NCI-H1436 (cell line): Measurements from ENCODE around the gene LARGE2.

ENCODE experiments used
- DNase-seq: peaks from one replicate; lab custom pipeline; 2025; lab: John Stamatoyannopoulos, UW

The LARGE2 gene

GRCh38 chr11:45929486-45930030 is 7.1 kb downstream of the LARGE2 start:
- no peak for DNase-seq

- peak; percentile 77 for DNase-seq
Observed at GRCh38 chr11:45930031-45930794, 7.8 kb downstream of the LARGE2 start.

DNA sequence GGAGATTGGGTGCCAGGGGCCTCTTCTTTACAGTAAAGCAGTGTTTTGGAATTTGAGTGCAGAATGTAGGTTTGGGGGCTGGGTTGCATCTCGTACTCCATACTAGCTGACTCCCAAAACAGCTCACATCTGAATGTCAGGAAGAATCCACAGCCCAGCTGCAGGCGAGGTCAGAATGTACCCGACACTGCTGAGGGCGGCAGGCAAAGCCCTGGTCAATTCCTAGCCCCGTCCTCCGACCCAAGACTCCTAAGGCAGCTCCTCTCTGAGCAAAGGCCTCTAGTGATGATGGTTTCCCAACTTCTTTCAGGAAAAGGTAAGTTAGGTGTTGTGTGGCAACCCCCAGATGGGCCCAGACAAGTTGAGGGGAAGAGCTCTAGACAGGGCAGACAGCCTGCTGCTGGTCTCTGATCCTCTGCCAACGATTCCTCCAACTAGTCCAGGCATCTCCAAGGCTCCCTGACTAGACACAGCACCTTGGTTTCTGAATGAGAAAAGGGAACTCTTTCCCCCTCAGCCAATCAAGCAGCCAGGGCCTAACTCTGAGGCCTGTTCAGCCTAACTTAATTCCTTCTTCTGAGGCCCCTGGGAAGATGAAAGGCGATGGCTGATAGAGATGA is 8.6 kb downstream of the LARGE2 start:
- no peak for DNase-seq

- DNase-seq = no peak
Observed at GRCh38 chr11:45931739-45932138, 9.3 kb downstream of the LARGE2 start.

DNA sequence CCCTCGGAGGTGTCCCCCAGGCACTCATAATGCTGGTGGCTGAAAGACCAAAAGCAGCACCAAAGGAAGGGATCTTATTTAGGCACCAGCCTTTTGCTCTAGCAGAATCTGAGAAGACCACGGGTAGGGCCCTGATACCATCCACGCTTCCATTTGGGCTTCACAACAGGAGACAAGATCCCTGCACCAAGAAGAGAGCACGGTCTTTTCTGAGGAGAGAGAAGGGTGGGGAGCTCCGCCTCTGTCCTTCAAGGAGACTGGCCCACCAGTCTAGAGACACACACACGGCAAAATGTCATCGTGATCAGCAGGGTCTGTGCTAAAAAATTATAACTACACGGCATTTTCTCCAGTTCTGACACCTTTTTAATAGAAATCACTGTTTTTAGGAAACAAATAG is 9.8 kb downstream of the LARGE2 start:
- no peak for DNase-seq

DNA sequence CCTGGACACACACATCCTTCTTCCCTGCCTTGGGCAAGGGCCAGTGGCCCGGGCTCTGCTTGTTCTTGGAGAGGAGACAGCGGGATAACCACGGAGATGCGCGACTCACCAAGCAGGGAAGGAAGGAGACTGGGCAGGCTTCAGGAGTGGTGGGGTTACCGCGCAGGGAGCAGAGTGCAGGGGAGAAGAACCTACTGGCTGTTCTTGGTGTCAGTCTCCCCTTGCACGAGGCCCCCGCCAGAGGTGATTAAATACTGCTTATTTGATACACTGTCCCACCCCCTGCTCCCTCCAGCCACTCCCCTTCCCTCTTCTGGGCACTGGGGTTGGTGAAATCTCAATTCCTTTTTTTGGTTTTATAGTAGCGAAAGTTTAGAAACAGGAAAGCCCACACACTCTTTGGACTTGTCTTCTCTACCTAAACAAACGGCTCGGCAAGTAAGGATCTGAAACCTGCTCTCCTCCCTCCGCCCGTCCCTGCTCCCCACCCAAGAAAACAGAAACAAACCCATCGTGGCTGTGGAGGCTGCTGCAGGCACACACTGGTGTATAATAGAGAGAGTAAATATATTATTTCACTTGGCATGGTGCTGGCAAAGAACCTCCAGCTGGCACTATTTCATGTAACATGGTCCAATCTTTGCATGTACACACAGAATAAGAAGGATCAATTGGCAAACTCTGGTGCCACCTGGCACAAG is 10.8 kb downstream of the LARGE2 start:
- no peak for DNase-seq

- no peak for DNase-seq
Observed at GRCh38 chr11:45933846-45934579, 11.6 kb downstream of the LARGE2 start.

- no peak for DNase-seq
Observed at GRCh38 chr11:45934580-45935318, 12.3 kb downstream of the LARGE2 start.

GRCh38 chr11:45935349-45936064 is 13.1 kb downstream of the LARGE2 start:
- no peak for DNase-seq

DNA sequence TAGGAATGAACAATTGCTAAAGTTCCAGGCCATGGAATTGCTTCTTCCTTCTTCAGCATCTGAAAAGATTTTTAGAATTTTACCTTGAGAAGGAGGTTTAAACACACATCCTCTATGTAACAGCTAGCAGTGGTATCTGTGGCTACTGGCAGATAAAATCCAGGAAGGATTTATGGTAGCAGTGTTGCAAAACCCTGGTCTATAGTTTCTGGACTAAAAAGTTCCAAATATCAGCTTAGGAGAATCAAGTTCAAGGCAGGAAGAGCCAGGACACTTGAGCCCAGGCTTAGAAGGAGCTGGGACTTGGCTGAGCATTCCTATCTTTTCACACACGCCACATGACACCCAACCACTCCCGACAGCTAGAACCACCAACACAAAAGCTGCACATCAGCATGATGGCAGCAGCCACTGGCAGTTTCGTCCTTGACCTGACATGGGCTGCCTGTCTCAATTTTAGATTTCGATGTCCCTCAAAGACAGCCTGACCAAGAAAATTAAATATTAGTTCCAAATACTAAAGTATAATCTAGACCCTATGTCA is 14.1 kb downstream of the LARGE2 start:
- DNase-seq = no peak

GRCh38 chr11:45937916-45938315 is 15.5 kb downstream of the LARGE2 start:
- no peak for DNase-seq

DNA sequence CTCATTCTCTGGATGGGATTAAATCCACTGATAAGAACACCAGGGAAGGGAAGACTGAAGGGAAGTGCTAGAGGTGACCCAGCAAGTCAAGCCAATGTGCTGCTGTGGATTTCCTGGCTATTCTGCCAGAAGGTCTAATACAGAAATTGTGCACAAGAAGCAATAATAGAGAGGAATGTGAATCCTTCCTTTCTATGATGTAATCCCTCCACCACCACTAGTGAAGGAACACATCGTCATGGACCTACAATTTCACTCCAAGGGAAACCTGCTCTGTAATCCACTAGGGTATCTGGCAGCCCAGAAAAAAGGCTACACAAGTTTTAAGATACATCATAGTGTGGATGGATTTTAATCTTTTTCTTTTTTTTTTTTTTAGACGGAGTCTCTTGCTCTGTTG is 17.4 kb downstream of the LARGE2 start:
- no peak for DNase-seq

- DNase-seq = no peak
Observed at GRCh38 chr11:45941285-45941684, 18.8 kb downstream of the LARGE2 start.

GRCh38 chr11:45942381-45942780 is 19.9 kb downstream of the LARGE2 start:
- DNase-seq = no peak

DNA sequence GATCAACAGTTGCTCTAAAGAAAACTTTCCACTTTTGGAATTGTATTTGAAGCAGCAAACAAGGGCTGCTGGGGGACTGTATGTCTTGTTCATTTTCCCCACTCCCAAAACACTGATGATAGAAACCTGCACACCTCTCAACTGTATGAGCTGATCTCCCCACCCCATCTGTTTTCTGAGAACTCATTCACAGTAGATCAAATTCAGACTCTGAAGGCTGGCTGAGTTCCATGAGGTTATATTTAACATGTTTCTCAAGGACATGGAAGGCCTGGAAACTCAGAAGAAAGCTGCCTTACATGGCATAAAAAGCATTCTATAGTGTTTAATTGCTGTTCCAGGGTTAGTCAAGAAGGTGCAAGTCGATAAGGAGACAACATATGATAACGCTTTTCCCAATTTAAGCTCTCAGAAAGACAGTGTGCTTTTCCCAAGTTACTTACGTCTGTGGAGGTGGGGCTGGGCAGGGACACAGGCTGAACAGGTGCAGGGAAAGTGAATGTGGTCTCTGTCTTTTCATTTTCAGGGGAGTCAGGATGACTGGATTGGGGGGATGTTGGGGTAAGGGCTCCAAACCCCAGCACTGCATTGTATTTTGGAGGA is 23.0 kb downstream of the LARGE2 start:
- no peak for DNase-seq

GRCh38 chr11:45947885-45948284 is 25.4 kb downstream of the LARGE2 start:
- DNase-seq = no peak

DNA sequence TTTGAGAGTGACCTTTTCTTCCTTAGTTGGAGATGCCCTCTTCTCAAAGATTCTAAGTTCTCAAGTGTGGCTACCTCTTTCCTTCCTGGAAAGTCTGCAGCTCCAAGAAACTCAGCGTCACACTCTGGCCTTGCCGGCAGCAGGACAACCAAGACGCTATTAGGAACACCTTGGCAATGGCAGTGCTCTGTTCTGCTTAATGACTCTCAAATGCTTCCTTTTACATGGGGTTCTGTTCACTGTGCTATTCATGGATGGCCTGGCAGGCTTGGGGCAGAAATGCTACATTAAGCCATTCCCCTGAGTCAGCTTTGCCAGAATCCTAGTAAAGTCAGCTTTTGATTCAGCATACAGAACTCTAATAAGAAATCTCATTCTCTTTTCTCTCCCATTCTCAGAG is 25.9 kb downstream of the LARGE2 start:
- no peak for DNase-seq

GRCh38 chr11:45949992-45950407 is 27.5 kb downstream of the LARGE2 start:
- DNase-seq = no peak

GRCh38 chr11:45959851-45960250 is 37.4 kb downstream of the LARGE2 start:
- DNase-seq = no peak
